Hematopoietic multipotent progenitor cell treated with erythropoietin and hydrocortisone succinate and interleukin-3 and kit ligand, for 4 days (in vitro differentiated cells): ENCODE results near the gene TNFAIP3.

Source experiments
- DNase-seq: peaks from one replicate; pipeline ENCODE4 v3.0.0-alpha.2; 2015

Gene TNFAIP3

DNA sequence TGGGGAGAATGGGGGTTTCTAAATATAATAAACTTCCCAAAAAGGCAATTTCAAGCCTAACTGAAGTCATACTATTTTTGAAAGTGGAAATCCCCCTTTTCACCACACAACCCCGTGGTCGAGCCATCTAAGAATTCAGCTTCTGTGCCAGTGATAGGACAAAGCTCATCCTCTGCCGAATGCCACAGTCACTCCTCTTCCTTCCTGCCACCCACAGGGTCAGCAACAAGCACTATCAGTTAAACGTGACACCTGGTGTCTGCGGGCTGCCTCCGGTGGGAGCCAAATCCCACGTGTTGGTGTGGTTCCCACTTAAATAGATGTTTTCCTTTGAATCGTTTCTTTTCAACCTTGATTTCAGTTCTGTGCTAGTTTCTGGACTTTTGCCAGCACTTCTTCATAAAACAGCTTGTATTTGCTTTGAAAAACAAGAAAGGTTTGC lies 60.7 kb downstream of the TNFAIP3 start:
- DNase-seq: peak; percentile 80

DNA sequence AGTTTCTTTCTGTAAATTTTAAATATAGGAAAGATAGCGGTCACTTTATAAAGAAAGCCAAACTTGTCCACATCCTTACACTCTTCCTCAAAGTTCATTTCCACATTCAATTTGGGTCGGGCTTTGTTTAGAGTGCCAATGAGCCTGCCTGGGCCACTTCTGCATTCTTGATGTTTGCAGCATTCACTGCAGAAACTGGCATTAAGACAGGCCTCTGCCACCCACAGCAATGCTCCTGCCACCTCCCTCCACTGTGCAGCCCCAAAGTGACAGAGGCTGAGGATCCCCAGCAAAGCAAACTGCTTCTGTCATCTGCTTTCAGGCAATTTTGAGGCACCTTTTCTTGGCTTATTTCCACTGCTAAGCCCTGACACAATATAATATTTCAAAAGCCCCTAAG lies 61.2 kb downstream of the TNFAIP3 start:
- peak; percentile 69 for DNase-seq

DNA sequence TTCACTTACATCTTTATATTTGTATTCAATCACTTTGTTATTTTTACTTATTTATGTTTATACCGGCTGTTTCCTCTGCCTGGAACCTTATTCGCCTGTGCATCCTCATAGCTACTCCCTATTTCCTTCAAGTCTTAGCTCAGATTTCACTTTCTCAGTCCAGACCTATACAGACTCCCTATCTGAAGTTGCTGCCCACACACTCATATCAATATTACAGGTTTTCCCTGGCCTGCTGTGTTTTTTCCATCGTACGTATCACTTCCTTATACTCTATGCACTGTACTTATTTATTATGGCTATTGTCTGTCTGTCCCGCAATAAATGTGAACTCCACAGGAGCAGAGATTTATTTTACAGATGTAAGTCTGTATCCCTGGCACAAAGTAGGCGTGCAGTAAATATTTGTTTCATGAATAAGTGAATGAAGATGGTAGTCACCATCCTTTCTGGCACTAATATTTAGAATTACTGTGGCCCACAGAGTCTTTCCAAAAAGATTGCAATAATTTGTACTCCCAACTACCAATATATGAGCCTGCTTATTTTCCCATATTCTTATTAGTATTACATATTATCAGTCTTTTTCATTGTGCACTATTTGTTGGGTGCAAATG lies 64.9 kb downstream of the TNFAIP3 start:
- DNase-seq: no peak
